CD14-positive monocyte (primary cell): ENCODE measurements around the gene RPTOR. TPM values are rescaled to one million over a fixed set of nuclear protein-coding genes. Genes with fewer than 3 reads are reported as not detected.
A peak's percentile ranks its signal among the peaks of the same experiment; 100 is the strongest.

Source experiments
- DNase-seq, 3 donors: peaks; one replicate each; pipeline ENCODE4 v3.0.0-alpha.2; 2011 to 2022
- H2AFZ ChIP-seq: 2 replicates; pipeline ENCODE4 v1.6.0; 2012; ENCODE audit warnings: mild to moderate bottlenecking, low read depth, low read length, inconsistent platforms; ENCODE audit not compliant: insufficient read depth, poor library complexity, severe bottlenecking
- H3K27ac ChIP-seq, 2 donors: 1 replicate in 1 of 2; 2 replicates in 1 of 2; pipeline ENCODE4 v1.5.1; 2012 to 2013; ENCODE audit warnings: low read length in 2 of 2, control low read depth in 1 of 2, inconsistent platforms in 1 of 2, low read depth in 1 of 2, mild to moderate bottlenecking in 1 of 2
- H3K27me3 ChIP-seq, 2 donors: one replicate each; pipeline versions ENCODE4 v1.6.0 to v1.6.1; 2011 to 2013; ENCODE audit warnings: low read length in 2 of 2; ENCODE audit not compliant: control insufficient read depth in 2 of 2, insufficient read depth in 2 of 2
- H3K36me3 ChIP-seq, 2 donors: replicated peaks in 1 of 2; 1 replicate in 1 of 2; 2 replicates in 1 of 2; pipeline versions ENCODE4 v1.5.1 to v1.6.1; 2012 to 2013; ENCODE audit warnings: low read length in 2 of 2, control low read depth in 1 of 2, inconsistent platforms in 1 of 2, mild to moderate bottlenecking in 1 of 2; ENCODE audit not compliant: insufficient read depth in 2 of 2, control insufficient read depth in 1 of 2
- H3K4me1 ChIP-seq, 2 donors: 1 replicate in 1 of 2; 2 replicates in 1 of 2; pipeline versions ENCODE4 v1.5.1 to v1.6.1; 2012 to 2013; ENCODE audit warnings: low read length in 2 of 2, control low read depth in 1 of 2, inconsistent platforms in 1 of 2, mild to moderate bottlenecking in 1 of 2, moderate library complexity in 1 of 2; ENCODE audit not compliant: insufficient read depth in 2 of 2, control insufficient read depth in 1 of 2
- H3K4me2 ChIP-seq: replicated peaks from 2 replicates; pipeline ENCODE3; 2012; ENCODE audit warnings: low read length, moderate library complexity, mild to moderate bottlenecking; ENCODE audit not compliant: poor library complexity, severe bottlenecking; ENCODE audit errors: extremely low read depth
- H3K4me3 ChIP-seq, 3 experiments: fragments of 200-600 bp in 1 of 3; sonication (generic) in 1 of 3; replicated peaks in 1 of 3; 1 replicate in 2 of 3; 2 replicates in 1 of 3; pipeline ENCODE4 v1.5.1; 2011 to 2013; ENCODE audit warnings: low read length in 3 of 3, mild to moderate bottlenecking in 3 of 3, control low read depth in 2 of 3, low read depth in 2 of 3, inconsistent platforms in 1 of 3, moderate library complexity in 1 of 3
- H3K79me2 ChIP-seq: 2 replicates; pipeline ENCODE4 v1.6.0; 2012; ENCODE audit warnings: mild to moderate bottlenecking, control low read depth, inconsistent platforms, low read length, moderate library complexity; ENCODE audit not compliant: insufficient read depth
- H3K9ac ChIP-seq: 2 replicates; pipeline ENCODE4 v1.6.0; 2017; ENCODE audit warnings: low read length, mild to moderate bottlenecking; ENCODE audit not compliant: insufficient read depth, poor library complexity, severe bottlenecking
- H3K9me3 ChIP-seq, 2 donors: replicated peaks in 1 of 2; 1 replicate in 1 of 2; 2 replicates in 1 of 2; pipeline versions ENCODE4 v1.5.1 to v1.6.1; 2012 to 2013; ENCODE audit warnings: low read length in 2 of 2, control low read depth in 1 of 2; ENCODE audit not compliant: control insufficient read depth in 1 of 2, insufficient read depth in 1 of 2
- H4K20me1 ChIP-seq: 2 replicates; pipeline ENCODE4 v1.6.0; 2012; ENCODE audit warnings: mild to moderate bottlenecking, low read length, control low read depth, moderate library complexity; ENCODE audit not compliant: insufficient read depth
- H3K27ac Mint-ChIP-seq, 7 donors: one replicate each; pipeline ENCODE4 v1.8.0; 2020; ENCODE audit warnings: mild to moderate bottlenecking in 7 of 7, mixed read lengths in 7 of 7, moderate library complexity in 6 of 7, inconsistent platforms in 2 of 7
- H3K27me3 Mint-ChIP-seq, 3 donors: one replicate each; pipeline ENCODE4 v1.8.0; 2021 to 2022; ENCODE audit warnings: low read depth in 3 of 3, mild to moderate bottlenecking in 3 of 3, mixed read lengths in 3 of 3, moderate library complexity in 3 of 3, inconsistent platforms in 1 of 3
- H3K36me3 Mint-ChIP-seq, 2 donors: one replicate each; pipeline ENCODE4 v1.8.0; 2020; ENCODE audit warnings: mixed read lengths in 2 of 2, inconsistent platforms in 1 of 2, mild to moderate bottlenecking in 1 of 2
- H3K4me1 Mint-ChIP-seq: one replicate; pipeline ENCODE4 v1.8.0; 2020; ENCODE audit warnings: mild to moderate bottlenecking, mixed read lengths
- H3K4me3 Mint-ChIP-seq, 2 donors: one replicate each; pipeline ENCODE4 v1.8.0; 2020; ENCODE audit warnings: mild to moderate bottlenecking in 2 of 2, mixed read lengths in 2 of 2, moderate library complexity in 1 of 2
- H3K9me3 Mint-ChIP-seq, 7 donors: one replicate each; pipeline ENCODE4 v1.8.0; 2020 to 2022; ENCODE audit warnings: mixed read lengths in 7 of 7, mild to moderate bottlenecking in 6 of 7, moderate library complexity in 6 of 7, inconsistent platforms in 2 of 7
- CTCF ChIP-seq: fragments of 200-600 bp; IDR thresholded peaks from one replicate; pipeline ENCODE4 v1.8.0; 2022; ENCODE audit warnings: antibody characterized with exemption, mild to moderate bottlenecking
- WGBS: methylation state at CpG from one replicate; pipeline ENCODE4 v1.1.5; 2013; ENCODE audit warnings: missing lambda C conversion rate; ENCODE audit not compliant: insufficient coverage; 5-methylcytosine and 5-hydroxymethylcytosine counted together
- intact Hi-C, 2 donors: fragments of 100-400 bp; cut with micrococcal nuclease; formaldehyde crosslinking; loops; one replicate each; pipeline versions ENCODE4 v1.15.0 to v1.15.1; 2023
- polyA plus RNA-seq, 3 donors: library from polyadenylated mRNA; depleted of rRNA in 1 of 3; unstranded in 2 of 3; stranded (reverse) in 1 of 3; fragments of 300-500 nt in 2 of 3; fragments of >200 nt in 1 of 3; fragmentation: Illumina TruSeq in 2 of 3; gene quantifications; 1 replicate in 2 of 3; 2 replicates in 1 of 3; pipeline ENCODE4 v1.2.3, GENCODE V29; 2012 to 2021

RPTOR gene
- polyA plus RNA-seq, 3 donors = 1.1 to 8.7 (median 2.6) TPM

- Histone ChIP-seq H3K4me2 (no peak overlapping the region), H3K79me2 (peaks cover 12% of the 10 kb centered on the region), H4K20me1 (peaks cover 25% of the 10 kb centered on the region), H3K4me1 (no peaks in the 10 kb centered on the region), H3K9ac (no peak overlapping the region), H3K9me3 (no peaks in the 10 kb centered on the region), H2AFZ (no peak overlapping the region), H3K4me3 (no peak overlapping the region), H3K27ac (no peak overlapping the region), H3K36me3 (peaks cover 0 to 11% of the 10 kb centered on the region in 2 donors), H3K27me3 (no peaks in the 10 kb centered on the region)
- Mint-ChIP-seq H3K36me3 (peaks cover 6 to 11% of the 10 kb centered on the region in 2 donors), H3K27ac (no peak overlapping the region), H3K27me3 (no peaks in the 10 kb centered on the region), H3K4me1 (no peaks in the 10 kb centered on the region), H3K4me3 (no peak overlapping the region), H3K9me3 (no peaks in the 10 kb centered on the region)
- DNase-seq = no peak
- no peak for TF ChIP-seq CTCF
- 100% methylated on average over 7 of the region's 10 CpGs for WGBS
- intact Hi-C loops = no loop called here
These were observed 147.1 kb downstream of the RPTOR start for GRCh38 chr17:80691784-80692183.

- Histone ChIP-seq H3K9me3 (no peaks in the 10 kb centered on the region), H4K20me1 (peaks cover 36% of the 10 kb centered on the region), H3K4me1 (no peaks in the 10 kb centered on the region), H3K36me3 (no peaks in the 10 kb centered on the region), H2AFZ (no peak overlapping the region), H3K27me3 (no peaks in the 10 kb centered on the region), H3K4me2 (no peak overlapping the region), H3K4me3 (no peak overlapping the region), H3K79me2 (peaks cover 12% of the 10 kb centered on the region), H3K27ac (no peak overlapping the region), H3K9ac (no peak overlapping the region)
- Mint-ChIP-seq H3K9me3 (no peaks in the 10 kb centered on the region), H3K4me3 (no peak overlapping the region), H3K27ac (peak overlapping the region in 1 of 7 donors; percentile 18), H3K36me3 (peaks cover 0 to 5% of the 10 kb centered on the region in 2 donors), H3K4me1 (no peaks in the 10 kb centered on the region), H3K27me3 (peaks cover 0 to 1% (median 0%) of the 10 kb centered on the region in 3 donors)
- no peak for TF ChIP-seq CTCF
- 91% methylated on average over 11 of the region's 13 CpGs for WGBS
- intact Hi-C loops = no loop called here
- no peak for DNase-seq
These were observed 148.4 kb downstream of the RPTOR start for GRCh38 chr17:80692931-80693467.
